Measurements from ENCODE around the gene PCDHB16.
"Not testable (repeated sequence)": the region's sequence is repeated elsewhere in the genome, so short reads cannot be mapped to it uniquely, and the experiment has no call there.

DNA sequence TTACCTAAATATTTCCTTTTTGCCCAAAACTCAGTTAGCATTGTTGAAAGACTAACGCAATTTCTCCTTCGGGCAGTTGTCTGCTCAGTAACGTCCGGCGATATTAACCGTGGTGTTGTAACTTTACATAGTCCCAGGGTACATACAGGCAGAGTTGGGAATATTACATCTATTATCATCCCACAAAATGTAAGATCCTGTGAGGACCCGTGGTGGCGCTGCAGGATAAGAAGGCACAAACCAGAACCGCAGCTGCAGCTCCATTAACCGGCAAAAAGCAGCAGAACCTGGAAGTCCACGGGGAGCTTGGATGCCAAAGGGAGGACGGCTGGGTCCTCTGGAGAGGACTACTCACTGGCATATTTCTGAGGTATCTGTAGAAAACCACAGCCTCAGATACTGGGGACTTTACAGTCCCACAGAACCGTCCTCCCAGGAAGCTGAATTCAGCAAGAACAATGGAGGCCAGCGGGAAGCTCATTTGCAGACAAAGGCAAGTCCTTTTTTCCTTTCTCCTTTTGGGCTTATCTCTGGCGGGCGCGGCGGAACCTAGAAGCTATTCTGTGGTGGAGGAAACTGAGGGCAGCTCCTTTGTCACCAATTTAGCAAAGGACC lies 4.5 kb upstream of the PCDHB16 start, which contains the start of gene PCDHB8:
- not testable (repeated sequence) for TF ChIP-seq CTCF, POLR2A (IDR thresholded peaks at IDR 0.05)
